Activated CD8-positive, alpha-beta memory T cell treated with anti-CD3 and anti-CD28 coated beads for 24 hours (primary cell): ENCODE measurements around the gene RAX2.

Experiments used
- DNase-seq: peaks from one replicate; pipeline ENCODE4 v3.0.0-alpha.2; 2020

Gene RAX2

DNA sequence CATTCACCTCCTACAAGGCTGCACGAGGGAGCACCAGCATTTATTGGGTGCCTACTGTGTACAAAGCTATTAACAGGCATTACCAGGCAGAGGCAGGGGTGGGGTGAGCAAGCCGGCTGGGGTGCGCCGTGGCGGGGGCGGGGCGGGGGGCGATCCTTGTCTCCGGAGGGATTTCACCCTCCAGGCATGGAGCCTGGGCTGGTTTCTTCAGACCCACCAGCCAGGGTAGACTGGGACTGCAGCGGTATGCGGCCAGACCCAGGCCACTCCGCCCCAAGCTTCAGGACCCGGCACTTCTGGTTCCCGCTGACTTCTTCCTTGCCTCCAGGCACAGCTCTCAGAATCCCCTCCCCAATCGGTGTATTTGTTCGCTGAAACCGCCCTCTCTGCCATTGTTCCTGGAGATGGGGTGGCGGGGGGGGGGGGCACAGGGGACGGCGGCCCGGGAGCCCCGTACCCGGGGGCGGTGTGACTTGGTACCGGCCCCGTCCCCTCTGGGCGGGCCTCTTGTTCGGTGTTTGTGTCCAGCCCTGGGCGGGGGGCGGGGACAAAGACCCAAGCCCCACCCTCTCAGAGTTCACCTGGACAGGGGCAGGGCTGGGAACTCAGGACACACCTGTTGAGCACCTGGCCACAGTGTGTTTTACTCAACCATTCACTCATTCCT, 49.5 kb downstream of the RAX2 start:
- no peak for DNase-seq

DNA sequence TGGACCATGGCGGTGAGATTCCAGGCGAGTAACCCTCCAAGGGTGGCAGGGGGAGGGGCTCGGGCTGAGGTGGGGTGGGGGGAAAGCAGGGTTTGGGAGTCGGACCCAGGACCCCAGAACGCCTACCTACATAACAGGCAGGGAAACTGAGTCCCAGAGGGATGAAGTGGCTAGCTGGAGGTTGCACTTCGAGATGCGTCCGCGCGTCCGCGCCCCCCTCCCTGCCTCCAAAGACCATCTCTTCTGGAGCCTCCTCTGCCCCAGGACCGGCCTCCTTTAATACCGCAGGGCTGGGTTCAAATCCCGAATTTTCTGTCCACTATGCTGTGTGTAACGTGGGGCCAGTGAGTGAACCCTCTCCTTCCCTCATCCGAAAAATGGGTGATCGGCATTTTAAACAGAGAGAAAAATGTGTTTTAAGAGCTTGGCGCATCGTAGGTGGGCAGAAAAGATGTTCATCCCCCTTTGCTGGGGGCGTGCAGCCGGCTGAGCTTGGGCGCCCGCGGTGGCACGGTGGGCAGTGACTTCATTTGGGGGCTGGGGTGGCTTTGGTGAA, 50.1 kb downstream of the RAX2 start:
- no peak for DNase-seq

DNA sequence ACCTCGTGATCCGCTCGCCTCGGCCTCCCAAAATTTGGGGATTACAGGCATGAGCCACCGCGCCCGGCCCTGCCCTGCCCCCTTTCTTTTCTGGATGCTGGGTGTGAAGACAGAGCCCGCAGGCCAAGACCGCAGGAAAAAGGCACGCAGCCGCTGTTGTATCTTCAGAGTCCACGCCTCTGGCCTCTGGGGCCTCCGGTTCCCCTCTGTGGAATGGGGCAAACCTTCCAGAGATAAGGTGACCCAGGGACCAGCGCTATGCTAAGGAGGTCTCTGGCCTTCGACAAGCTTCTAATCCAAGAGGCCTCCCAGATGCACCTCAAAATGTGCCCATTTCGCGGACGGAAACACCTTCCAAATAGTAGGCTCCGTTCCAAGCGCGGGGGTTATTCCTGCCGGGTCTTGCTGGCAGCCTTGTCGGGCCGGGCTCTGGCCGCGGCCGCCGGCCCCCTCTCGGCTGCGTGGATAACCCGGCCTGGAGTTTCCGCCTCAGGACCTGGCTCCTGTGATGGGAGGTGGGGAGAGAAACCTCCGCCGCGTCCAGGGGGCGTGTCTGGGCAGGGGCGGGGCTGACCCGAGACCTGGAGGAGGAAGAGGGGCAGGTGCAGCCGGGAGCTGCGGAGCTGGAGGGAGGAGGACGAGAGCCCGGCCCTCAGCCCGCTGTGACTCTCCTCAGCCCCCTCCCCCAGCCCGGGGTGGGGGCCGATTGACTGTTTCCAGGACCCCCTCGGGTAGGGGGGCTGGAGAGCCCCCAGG, 50.7 kb downstream of the RAX2 start:
- DNase-seq: peak; percentile 97

DNA sequence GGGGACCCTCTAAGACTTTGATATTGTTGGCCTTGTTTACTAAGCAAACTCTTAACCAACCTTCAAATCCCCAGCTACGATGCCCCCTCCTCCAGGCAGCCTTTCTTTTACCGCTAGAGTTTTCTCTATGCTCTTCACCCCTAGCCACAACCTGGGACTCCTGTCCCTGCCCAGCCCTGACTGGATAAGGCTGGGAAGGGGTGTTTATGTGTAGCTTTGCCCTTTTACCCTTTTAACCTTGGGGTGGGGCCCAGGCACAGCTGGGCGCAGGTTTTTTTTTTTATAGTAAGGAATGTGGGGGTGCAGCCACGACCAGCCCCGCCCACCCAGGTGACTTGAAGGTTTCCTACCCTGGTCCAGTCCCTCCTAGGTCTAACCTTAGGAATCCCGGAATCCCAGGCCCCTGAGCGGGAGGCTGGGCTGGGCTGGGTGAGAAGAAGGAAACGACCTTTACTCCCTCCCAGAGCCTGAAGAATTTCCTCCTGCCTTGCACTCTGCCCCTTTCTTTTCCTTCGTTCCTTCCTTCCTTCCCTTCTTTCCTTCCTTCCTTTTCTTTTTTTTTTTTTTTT, 51.6 kb downstream of the RAX2 start:
- no peak for DNase-seq

DNA sequence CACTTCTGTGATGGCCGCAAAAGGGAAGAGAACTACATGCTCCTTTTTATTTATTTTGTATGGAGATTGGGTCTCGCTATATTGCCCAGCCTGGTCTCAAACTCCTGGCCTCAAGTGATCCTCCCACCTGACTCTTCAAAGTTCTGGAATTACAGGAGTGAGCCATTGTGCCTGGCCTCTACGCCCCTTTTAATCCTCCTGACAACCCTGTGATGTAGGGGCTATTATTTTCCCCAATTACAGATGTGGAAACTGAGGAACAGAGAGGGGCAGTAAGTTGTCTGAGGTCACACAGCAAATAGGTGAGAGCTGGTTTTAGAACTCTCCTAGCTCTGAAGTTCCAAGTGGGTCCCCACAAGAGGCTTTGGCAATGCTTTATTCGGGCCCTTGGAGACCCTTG, 52.2 kb downstream of the RAX2 start:
- no peak for DNase-seq
